HG03439 (cell line): Measurements from ENCODE around the gene SPOCD1.

Experiments
- ATAC-seq: cut with Tn5 transposase; IDR thresholded peaks from one replicate; pipeline ENCODE4 v1.9.1; 2021; ENCODE audit warnings: mild to moderate bottlenecking, moderate library complexity; ENCODE audit not compliant: unreplicated experiment

The SPOCD1 gene

DNA sequence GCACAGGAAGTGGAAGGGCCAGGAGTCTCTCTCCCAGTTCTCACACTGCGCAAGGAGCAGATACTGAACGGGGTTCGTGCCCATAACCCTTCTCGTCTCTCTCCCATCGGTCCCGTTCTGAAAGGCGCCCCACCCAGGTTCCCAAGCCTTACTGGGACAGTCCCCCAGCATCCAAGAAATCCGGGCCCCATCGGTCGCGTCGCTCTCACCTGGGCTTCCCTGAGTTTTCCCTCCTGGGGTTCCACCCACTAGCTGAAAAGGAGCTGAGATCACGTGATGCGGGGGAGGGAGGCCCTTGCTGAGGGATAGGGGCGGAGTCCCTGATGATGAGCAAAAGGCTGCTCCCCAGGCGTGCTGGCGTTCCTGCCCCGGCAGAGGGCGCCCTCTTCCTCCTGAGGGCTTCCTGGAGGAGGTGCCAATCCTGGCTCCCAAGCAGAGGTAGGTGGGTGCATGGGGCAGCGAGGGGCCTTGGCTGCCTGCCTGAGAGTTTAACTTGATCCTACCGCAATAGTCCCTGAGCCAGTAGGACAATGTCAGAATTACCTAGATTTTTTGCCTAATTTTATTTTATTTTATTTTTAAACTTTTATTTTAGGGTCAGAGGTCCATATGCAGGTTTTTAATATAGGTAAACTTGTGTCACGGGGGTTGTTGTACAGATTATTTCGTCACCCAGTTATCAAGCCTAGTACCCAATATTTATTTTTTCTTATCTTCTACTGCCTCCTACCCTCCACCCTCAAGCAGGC is at the start of gene SPOCD1:
TSS of gene SPOCD1 (minus strand) at position 271 of the 749 bp plus-strand sequence. CDS start 689 bp downstream, outside the sequence.
- ATAC-seq = no peak

DNA sequence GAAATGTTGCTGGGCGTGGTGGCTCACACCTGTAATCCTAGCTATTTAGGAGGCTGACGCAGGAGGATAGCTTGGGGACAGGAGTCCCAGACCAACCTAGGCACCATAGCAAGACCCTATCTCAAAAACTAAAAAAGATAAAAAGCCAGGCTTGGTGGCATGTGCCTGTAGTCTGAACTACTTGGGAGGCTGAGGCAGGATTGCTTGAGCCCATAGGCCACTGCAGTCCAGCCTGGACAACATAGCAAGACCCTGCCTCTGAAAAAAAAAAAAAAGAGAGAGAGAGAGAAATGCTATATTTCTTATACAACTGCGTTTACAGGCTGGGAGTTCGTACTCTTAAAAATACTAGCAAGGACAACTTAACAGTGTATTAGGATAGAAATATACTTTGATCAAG is 46.2 kb upstream of the SPOCD1 start:
- no peak for ATAC-seq

DNA sequence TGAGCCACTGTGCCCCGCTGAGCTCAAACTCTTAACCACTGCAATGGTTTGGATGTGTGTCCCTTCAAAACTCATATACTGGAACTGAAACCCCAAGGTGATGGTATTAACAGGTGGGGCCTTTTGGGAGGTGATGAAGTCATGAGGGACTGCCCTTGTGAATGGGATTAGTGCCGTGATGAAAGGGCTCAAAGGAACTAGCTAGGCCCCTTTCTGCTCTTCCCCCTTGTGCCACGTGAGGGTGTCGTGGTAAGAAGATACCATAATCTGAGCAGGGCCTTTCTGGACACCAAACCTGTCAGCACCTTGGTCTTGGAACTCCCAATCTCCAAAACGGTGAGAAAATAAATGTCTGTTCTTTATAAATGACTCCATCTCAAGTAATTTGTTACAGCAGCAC is 45.5 kb upstream of the SPOCD1 start:
- ATAC-seq = no peak

DNA sequence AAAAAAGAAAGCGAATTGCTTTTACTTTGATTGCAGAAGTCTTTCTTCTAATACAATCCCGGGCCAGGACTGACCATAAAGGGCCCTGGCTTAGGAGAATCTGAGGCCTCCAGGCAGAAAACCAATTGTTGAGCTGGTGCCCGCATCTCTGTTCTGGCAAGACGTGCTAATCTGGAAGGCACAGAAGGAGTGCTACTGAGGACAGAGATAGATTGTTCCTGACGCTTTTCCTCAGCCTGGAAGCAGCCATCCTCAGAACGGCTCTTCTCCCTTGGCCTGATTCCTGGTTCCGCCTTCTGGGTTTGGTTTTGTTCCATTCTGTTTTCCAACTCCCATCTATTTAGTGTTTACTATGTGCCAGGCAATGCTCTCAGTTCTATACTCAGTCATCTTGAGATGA is 44.8 kb upstream of the SPOCD1 start:
- ATAC-seq = no peak

DNA sequence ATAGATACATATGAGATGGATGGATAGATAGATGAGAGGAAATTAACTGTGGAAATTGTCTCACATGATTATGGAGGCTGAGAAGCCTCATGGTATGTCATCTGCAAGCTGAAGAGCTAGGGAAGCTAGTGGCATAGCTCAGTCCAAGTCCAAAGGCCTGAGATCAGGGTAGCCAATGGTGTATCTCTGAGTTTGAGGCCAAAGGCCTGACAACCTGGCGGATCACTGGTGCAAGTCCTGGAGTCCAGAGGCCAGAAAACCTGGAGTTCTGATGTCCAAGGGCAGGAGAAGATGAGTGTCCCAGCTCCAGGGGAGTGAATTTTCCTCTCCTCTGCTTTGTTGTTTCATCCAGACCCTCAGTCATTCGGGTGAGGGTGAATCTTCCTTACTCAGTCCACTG is 43.9 kb upstream of the SPOCD1 start:
- ATAC-seq = no peak

DNA sequence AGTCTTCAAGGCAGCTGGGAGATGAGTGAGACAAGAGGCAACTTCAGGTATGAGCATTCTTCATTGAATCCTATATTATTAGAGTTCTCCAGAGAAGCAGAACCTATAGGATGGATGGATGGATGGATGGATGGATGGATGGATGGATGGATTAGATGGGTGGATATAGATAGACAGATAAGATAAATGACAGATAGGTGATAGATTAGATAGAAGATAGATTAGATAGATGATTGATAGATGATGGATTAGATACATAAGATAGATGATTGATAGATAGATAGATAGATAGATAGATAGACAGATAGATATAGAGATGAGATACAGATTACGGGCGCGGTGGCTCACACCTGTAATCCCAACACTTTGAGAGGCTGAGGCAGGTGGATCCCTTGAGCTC is 43.2 kb upstream of the SPOCD1 start:
- no peak for ATAC-seq

DNA sequence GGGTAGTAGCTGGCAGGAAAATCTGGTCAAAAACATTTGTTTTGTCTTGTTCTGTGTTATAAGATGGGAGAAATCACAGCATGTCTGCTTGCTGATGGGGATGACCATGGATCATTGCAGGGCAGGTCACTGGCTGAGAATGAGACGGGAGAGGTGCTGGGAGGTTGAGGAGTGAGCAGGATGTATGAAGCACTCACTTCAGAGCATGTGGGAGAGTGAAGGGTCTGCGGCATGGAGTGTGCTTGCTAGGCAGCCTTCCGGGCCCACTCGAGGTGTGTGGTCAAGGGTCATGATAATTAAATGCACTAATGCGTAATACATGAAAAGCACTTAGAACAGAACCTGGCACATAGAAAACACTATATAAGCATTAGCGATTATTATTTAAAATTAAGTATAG is 42.0 kb upstream of the SPOCD1 start:
- ATAC-seq = no peak

DNA sequence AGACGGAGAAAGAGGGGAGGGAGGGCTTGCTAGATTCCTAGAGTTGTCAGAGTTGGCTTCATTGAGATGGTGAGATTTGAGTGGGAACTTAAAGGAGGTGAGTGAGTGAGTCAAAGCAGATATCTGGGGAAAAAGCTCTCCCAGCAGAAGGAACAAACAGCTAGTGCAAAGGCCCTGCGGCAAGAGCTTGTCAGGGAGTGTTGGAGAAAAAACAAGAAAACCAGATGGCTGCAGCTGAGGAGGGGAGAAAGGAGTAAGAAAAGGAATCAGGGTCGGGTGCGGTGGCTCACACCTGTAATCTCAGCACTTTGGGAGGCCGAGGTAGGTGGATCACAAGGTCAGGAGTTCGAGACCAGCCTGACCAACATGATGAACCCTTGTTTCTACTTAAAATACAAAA is 40.3 kb upstream of the SPOCD1 start:
- no peak for ATAC-seq

DNA sequence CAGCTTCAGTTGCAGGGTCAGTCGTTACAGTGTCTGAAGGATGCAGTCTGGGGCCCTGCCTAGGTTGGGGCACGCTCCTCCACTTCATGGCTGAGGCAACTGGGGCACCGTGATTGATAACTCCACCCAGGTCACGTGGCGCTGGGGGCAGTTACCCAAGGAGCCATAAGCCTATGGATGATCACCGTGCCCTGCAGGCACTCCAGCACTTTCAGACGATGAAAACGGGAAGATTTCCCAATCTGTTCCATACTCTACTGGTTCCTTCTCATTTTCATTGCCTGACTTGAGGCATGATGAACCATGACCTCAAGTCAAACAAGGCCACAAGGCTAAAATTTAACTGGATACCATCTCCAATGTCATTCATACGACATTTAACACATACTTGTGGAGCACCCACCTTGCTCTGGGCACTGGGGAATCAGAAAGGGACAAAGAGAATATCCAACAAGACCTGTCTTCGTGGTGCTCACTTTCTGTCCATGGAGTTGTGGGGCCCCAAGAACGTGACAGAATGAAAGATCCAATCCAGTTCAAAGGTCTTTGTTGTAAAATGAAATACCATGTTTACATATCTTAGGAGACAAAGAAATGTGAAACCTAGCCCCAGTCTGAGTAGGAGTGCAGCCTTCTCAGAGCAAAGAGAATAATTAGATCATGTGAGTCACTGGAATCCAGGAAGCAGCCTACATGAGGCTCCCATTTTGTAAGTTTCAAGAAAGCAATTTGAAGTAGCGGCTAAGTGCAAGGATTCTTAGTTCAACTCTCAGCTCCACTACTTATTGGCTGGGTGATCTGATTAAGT is 39.4 kb upstream of the SPOCD1 start:
- ATAC-seq = no peak

DNA sequence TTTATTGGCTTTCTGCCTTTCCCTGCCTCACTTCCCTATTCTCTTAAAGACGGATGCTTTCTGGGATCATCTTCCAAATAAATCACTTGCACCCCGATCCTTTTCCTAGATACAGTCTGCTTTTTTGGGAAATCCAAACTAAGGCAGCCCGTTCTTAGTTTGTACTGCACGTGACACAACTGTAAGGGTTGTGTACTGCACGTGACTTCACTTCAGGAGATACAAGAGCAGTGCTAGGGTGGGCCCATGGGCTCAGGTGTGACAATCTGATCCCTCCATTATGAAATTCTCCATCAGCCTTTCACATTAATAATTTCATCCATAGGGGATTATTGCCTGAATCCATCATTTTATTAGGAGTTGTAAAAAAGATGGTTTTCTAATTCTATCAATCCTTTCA is 33.8 kb upstream of the SPOCD1 start:
- no peak for ATAC-seq

DNA sequence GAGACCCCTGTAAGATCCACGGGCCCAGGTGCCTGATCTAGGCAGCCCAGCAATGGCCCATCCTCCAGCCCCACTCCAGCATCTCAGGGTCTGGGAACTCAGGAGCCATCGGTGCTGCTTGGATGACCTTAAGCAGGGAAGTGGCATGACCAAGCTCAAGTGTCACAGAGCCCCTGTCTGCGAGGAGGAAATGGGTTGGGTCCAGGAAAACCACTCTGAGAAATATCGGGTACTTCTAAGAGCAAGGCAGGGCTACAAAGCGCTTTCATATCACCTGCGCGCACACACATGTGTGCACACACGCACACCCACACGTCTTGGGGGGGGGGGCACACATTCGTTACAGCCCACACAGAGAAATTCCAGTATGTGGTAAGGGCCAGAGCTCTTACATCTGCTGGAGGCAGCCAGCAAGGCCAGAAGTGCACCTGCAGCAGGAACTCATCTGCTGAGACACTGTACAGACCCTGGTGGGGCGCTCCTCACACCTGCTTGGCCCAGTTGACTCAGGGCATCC is 32.6 kb upstream of the SPOCD1 start:
- ATAC-seq = no peak

DNA sequence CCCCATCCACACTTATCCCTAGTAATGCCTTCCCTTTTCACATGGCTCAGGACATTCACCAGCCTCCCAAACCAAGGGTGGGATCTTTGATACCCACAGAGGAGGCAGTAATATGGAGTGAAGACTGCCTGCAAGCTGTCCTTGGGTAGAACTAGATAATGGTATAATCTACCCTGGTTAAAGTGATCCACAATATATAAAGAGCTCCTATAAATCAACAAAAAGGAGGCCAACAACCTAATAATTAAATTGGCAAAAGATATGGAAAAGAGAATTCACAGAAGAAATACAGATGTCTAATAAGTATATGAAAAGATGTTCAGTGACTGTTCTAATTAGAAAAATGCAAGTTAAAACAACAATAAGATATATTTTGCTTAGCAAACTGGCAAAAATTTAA is 30.7 kb upstream of the SPOCD1 start:
- ATAC-seq = no peak

DNA sequence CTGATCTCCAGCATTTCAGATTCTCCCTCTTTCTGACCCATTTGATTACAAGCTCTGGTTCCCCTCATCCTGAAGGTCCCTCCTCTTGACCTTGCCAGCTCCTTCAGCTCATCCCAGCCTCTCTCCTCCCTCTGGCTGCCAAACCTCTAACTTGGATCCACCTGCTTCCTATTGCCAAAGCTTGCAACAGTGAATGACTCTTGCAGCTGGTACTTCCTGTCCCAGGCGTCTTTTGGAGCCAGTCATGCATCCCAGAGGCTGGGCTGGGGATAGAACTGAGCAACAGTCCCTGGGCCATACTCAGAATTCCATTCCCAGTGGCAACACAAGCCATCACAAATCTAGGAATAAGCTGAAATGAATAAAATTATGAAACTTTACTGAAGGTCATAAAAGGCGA is 27.7 kb upstream of the SPOCD1 start:
- ATAC-seq = no peak

DNA sequence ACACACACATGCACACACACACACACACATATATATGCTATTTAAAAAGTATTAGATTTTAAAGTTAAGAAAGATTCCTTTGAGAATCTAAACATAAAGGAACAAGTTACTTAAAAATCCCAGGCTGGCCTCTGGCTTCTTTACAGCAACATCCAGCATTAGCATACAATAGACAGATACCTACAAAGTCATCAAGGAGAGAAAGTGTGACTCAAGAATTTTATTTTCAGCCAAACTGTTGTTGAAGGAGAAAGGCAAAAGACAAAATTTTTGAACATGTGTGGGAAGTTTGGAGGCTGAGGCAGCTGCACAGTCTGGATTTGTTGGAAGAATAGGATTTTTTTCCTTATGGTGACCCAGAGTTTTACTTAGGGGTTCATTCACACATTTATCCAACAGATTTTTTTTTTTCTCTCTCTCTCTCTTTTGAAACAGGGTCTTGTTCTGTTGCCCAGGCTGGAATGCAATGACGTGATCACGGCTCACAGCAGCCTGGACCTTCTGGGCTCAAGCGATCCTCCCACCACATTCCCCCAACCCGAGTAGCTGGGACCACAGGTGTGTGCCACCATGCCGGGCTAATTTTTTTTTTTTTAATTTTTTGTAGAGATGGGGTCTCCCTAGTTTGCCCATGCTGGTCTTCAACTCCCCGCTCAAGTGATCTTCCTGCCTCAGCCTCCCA is 24.0 kb upstream of the SPOCD1 start:
- ATAC-seq = no peak

DNA sequence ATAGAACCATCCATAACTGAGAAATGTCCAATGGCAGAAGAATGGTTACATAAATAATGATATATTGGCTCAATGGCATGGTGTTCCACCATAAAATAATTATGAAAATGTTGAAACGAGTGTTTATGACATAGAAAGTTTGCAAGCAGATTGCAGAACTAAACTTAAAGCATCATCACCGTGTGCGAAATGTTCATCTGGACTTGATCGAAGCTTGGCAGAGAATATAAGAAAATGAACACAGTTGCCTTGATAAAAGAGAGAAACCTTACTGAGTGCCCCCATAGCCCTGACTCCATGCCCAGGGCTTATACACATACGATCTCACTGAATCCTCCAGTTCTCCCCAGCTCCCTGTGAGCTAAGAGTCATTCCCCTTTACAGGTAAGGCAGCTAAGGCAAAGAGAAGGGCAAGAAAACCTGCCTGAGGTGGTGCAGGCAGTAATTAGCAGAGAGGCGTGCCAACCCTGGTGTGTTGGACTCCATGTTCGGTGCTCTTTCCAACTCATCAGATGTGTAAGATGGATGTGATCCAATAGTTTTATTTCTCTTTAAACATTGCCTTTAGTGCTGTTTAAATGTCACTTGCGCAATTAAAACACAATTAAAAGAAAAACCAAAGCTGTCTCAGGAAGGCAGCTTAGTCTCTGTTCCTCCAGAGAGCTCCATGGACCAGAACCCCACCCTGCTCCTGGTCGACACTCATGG is 21.8 kb upstream of the SPOCD1 start:
- no peak for ATAC-seq

DNA sequence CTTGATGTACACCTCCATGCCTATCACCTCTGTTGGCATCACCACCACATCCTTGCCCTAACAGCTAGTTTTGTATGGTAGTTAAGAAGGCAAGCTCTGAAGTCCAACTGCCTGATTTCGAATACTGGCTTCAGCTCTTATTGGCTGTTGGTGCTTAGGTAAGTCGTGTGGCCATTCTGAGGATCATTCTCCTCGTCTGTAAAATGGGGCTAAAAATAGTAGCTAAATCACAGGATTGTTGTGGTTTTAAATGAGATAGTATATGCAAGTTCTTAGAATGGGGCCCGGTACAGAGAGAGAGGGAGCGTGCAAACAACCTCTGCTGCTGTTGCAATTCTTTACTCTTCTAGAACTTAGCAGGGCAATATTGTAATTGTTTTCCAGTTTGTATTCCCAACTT is 20.8 kb upstream of the SPOCD1 start:
- no peak for ATAC-seq

DNA sequence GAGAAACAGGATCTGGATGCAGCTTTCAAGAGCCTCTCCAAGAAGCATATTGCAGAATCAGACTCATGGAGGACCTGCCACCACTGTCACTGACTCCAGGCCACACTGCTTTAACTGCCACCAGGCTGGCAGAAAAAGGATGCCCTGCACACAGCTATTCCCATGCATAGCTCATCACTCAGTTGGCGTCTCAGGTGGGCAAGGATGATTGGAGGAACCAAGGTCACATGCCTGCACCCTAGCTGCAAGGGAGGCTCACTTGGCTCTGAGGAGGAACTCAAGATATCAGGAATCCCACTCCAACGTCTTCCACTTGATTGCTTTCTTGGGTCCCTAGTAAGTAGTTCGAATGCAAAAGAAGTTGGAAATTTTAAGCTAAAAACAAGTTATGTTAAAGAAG is 19.6 kb upstream of the SPOCD1 start:
- no peak for ATAC-seq

DNA sequence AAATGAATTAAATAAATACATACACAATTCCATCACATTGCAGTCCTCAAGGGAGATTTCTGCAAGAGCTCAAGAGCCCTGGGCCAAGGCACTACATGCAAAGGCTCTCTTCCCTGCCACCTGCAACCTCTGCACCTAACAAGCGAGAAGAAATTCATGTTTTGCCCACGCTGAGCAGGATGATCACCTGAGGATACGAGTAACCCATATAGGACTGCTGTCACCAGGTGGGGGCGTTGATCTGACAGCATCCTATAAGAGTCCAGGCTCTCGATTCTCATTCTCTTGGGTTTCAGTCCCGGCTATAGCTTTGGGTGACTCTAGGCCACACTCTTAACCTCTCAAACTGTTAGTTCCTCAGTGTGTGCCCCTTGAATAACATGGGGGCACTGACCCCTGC is 18.7 kb upstream of the SPOCD1 start:
- ATAC-seq = no peak

DNA sequence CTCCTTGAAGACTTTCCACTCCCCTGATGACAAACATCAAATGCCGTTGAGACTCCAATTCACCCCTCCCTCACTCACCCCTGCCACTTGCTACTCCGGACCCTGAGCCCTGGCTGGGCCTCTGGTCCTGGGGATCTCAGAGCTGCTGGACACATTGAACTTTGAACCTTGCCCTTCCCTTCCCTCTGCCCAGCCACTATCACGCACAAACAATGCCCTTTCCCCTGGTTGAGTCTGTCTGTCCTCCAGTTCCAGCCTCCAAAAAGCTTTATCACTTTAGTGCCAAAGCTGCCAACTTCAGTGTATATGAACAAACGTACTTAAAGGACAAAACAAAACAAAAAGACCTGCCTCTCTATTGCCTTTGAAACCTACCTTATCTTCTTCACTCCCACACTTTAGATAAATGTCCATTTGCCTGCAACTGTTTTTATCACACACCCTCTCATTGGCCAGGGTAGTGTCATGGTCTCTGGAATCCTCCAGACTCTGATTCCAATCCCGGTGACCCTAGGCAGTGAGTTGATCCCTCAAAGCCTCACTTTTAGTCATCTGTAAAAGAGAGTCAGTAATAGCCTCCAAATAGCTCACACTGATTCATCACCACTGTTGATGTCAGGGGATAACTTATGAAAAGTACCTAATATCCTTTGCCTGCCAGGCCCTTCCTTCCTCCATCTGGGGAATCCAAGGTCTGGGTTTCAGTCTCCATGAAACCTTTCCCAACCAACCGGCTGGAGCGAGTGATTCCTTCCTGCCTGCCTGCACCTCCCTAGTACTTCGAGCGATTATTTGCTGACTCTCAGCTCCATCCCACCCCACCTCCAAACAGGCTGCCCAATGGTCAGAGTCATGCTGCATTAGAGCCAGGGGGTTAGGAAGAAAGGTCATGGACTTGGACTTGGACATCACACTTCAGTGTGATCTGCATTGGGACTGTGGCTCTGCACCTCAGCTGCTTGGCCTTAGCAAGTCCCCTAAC is 15.9 kb upstream of the SPOCD1 start:
- no peak for ATAC-seq

DNA sequence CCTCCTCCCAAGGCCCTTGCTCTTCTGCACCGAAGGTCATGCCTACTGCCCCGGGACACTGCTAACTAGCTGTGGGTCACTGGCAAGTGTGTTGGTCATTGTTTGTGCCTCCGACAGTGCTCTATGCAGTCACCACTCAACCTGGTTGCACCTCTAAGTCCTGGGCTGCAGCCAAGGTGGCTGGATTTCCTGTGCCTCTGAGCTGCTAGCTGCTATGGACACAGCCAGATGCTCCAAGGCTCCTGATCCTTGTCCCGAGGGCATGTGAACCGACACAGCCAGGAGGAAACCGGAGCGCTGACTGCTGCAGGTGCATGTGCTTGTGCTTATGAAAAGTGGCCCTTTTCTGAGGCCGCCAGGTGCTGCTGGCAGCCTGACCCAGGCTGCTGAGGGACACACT is 14.7 kb upstream of the SPOCD1 start:
- no peak for ATAC-seq
